ENCODE data around the gene PDC.

PDC gene

GRCh38 chr1:186461014-186461413 lies at the start of gene PDC:
Gene PDC, minus strand, starts transcription at chr1:186461114. Its CDS starts 11,655 bp downstream, at chr1:186449459.
- DNase-seq (ENCODE audit: low spot score) (no peak), FAIRE-seq (no peak)

GRCh38 chr1:186503190-186503589 lies 42.3 kb upstream of the PDC start:
- FAIRE-seq = no peak
- DNase-seq (ENCODE audit: low spot score) = no peak

GRCh38 chr1:186502087-186502486 lies 41.2 kb upstream of the PDC start:
- FAIRE-seq (no peak), DNase-seq (ENCODE audit: low spot score) (no peak)

DNA sequence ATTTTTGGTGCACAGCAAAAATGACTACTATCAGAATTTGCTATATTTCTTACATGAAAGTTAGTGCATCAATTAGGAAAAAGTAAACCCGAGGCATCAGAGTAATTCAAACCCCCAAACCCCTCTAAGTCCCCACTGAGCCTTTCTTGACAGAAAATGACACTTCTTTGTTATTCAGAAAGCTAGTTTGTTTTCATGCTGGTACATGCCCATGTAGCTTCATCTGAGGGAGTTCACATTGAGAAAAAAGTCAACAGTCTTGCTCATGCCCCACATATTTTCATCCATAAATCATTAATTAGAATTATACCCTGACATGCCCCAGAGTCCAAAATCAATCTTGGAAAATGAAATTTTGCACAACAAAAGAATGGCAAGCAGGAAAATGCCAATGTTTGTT lies 39.9 kb upstream of the PDC start:
- FAIRE-seq (no peak), DNase-seq (ENCODE audit: low spot score) (no peak)

GRCh38 chr1:186499571-186499970 lies 38.7 kb upstream of the PDC start:
- FAIRE-seq = no peak
- no peak for DNase-seq (ENCODE audit: low spot score)

DNA sequence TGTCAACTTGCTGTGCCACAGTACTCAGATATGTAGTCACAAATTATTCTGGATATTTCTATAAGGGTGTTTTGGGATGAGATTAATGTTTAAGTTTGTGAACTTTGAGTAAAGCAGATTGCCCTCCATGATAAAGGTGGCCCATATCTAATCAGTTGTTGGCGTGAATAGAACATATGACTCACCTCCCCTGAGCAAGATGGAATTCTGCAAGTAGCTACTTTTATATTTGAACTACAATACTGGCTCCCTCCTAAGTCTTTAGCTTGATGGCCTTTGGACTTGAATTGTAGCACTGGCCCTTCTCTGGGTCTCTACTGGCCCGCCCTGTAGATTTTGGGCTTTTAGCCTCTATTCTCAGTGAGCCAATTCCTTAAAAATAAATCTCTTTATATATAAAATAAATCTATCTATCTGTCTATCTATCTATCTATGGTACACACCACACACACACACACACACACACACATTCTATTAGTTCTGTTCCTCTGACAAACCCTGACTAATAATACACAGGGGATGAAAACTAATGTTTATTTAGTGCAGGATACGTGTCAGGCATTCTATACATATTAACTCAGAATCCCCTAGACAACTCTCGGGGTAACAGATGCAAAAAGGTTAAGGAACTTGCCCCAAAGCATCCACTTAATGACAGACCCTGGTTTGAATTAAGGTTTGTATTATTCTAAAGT lies 37.9 kb upstream of the PDC start:
- no peak for DNase-seq (ENCODE audit: low spot score)
- no peak for FAIRE-seq

GRCh38 chr1:186498071-186498470 lies 37.2 kb upstream of the PDC start:
- DNase-seq (ENCODE audit: low spot score) = no peak
- no peak for FAIRE-seq

DNA sequence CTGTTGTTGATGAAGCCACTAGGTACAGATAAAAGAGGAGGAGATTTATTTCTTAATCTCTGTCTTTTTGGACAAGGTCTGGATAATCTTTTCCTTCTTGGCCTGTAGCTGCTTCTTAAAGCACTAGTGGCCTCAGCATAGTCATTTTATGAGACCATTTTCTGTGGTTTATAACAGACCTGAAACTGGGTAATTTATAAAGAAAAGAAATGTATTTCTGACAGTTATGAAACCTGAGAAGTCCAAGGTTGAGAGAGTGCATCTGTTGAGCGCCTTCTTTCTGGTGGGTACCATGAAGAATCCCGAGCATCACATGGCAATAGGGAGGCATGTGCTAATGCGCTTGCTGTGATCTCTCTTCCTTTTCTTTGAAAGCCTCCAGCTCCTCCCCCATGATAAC lies 36.7 kb upstream of the PDC start:
- DNase-seq (ENCODE audit: low spot score) = no peak
- FAIRE-seq = no peak

GRCh38 chr1:186496171-186496851 lies 35.4 kb upstream of the PDC start:
- DNase-seq (ENCODE audit: low spot score) = no peak
- FAIRE-seq = no peak

DNA sequence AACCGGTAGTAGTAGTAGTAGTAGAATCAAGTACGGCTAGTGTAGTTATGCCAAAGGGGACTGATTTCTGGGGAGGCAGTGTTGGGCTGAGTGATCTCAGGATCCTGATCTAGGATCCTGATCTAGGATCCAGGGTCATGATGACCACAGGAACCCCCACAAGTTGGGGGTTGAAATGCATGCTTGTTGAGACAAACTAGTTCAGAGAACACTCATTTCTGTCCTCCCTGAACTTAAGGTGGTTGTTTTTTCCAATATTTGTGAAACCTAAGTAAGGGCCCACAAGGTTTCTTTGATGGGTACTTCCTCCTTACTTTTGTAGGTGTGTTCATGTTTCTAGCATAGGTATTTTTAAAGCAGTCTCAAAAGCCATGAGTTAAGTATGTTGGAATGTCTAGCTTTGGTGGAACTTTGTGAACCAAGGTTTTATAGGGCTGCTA lies 33.9 kb upstream of the PDC start:
- no peak for FAIRE-seq
- DNase-seq (ENCODE audit: low spot score) = peak; percentile 8

DNA sequence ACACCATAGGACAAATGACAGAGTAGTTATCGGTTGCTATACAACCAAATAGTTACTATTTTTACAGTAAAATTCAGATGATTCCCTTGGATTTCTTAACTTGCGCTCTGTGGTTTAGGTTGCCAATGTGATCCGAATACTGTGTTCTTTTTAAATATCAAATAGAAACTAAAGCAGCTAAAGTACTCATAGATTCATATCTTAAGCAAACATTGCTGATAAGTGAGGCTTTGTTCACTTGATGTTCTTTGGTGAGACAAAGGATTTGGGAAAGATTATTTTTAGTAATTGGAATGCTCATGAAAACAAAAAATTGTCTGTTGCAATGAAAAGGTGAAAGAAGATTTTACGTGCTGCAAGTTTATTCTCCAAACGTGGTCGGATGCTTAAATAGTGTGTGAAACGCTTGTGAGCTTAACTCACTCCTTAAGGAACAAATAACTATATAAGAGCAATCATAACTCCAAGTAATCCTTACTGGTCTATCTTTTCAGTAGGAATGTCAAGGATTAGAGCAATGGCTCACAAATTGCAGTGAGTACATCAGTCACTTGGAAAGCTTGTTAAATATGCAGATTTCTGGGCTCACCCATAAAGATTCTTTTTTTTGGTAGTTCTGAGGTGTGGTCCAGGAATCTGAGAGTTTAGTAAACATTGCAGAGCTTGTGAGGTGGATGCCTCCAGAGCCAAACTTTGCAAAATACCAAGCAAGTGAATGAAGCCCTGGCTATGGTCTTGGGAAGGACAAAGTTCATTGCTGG lies 31.8 kb upstream of the PDC start:
- FAIRE-seq (no peak), DNase-seq (ENCODE audit: low spot score) (no peak)

- FAIRE-seq = no peak
Observed at GRCh38 chr1:186491336-186491735, 30.4 kb upstream of the PDC start.

GRCh38 chr1:186487163-186487562 lies 26.2 kb upstream of the PDC start:
- DNase-seq (ENCODE audit: low spot score) (no peak), FAIRE-seq (no peak)

More at GRCh38 chr1:186491336-186491735, 30.4 kb upstream of the PDC start:
- no peak for DNase-seq (ENCODE audit: low spot score)

DNA sequence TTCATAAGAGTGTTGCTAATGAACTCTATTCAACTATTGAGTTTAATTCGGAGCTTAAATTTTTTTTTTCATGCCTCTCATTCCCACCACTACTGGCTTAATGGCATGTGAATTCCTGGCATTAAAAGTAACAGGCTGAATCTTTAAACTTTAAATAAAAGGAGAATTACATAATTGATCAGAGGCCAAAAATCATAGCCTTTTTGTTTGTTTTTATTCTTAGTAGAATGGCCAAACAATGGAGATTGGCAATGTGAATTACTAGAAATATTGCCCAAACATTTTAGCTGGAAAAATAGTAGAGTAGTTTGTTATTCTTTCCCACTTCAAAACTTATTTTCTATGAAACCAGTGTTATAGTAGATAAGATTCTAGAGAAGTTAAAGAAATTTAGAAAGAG lies 25.1 kb upstream of the PDC start:
- DNase-seq (ENCODE audit: low spot score) (no peak), FAIRE-seq (no peak)

DNA sequence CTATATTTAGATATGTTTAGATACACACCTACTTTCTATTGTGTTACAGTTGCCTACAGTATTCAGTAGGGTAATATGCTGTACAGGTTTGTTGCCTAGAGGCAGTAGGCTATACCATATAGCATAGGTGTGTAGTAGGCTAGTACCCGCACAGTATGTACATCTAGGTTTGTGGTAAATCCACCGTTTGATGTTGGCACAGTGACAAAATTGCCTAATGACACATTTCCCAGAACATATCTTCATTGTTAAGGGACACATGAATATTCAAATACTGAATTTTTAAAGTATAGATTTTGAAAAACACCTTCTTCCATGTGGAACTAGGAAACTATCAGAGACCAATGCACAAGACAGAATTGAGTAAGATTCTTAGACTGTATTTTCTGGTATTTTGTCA lies 22.6 kb upstream of the PDC start:
- DNase-seq (ENCODE audit: low spot score) (no peak), FAIRE-seq (no peak)

DNA sequence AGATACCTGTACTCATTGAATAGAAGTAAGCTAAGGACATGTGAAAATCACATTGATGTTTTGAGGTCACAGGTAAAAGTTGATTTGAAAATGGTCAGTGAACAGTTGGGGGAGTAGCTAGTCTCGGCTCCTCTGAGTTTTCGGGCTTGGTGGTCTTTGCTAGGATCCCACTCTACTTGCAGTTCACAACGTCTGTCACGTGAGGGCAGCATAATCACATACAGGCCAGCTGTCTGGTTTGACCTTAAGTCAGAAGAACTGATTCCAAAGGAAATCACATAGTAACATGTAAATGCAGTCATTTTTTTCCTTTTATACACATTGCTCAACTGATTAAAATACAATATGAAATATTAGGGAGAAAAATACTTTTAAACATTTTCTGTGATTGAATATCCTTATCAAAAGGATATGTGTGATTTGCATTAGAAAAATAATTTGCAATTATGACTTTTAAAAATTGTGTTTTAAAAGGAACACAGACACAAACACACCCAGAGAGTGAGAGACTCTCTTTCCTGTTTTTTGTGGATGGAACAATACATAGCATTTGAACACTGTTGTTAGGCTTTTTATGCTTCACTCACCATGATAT lies 21.8 kb upstream of the PDC start:
- DNase-seq (ENCODE audit: low spot score) = peak; percentile 62
- no peak for FAIRE-seq

DNA sequence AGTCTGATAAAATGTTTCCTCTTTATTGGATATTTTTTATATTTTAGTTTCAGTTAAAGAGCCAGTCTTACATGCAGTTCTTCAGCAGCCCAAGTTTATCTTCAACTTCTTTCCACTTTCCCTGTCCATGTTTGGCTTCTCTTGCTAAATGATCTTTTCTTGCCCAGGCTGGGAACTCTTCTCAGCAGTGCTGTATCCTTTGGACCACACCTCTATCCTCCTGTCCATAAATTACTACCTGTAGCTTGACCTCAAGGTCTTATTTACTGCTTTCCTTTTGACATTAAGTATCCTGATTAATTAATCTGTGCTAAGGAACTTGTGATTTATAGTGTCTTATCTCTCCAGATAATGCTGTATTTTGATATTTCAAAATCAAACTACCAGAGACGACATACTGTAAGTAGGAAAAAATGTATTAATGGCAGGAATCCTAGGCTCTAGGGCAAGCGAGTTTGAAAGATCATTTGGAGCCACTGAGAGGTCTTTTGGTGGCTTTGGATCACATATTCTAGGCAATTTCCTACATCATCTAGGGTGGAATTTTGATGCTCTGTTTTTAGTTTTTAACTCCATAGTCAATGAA lies 20.5 kb upstream of the PDC start:
- DNase-seq (ENCODE audit: low spot score) (no peak), FAIRE-seq (no peak)

DNA sequence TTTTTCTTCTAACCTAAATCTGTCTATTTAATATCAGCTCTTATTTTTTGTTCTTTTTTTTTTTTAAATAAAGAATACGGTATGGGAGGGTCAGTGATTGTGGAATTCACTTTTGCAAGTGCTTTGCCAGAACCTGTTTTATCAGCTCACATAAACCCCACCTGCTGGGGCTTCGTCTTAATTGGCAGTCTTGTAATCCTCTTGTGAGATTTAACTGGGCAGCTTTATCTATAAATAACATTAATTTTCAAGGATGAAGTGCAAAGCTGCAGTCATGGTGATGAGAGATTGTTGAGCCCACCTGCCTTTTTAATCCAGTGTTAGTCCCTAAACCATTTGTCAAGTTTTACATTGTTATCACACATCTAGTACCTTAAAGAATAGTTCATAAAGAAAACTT lies 18.2 kb upstream of the PDC start:
- FAIRE-seq = no peak

GRCh38 chr1:186476264-186477040 lies 15.5 kb upstream of the PDC start:
- FAIRE-seq = no peak
- no peak for DNase-seq (ENCODE audit: low spot score)

More for the DNA sequence above, 18.2 kb upstream of the PDC start:
- DNase-seq (ENCODE audit: low spot score) = no peak

DNA sequence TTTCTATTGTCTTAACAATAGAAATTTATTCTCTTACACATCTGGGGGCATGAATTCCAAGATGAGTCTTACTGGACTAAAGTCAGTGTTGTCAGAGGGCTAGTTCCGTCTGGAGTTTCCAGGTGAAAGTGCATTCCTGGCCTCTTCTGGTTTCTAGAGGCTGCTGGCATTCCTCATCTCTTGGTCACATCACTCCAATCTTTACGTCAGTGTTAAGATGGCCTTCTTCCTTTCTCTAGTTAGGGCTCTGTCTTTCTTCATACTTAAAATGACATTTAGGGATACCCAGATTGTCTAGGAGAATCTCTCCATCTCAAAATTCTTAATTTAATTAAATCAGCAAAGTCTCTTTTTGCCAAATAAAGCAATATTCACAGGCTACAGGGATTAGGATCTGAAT lies 13.3 kb upstream of the PDC start:
- DNase-seq (ENCODE audit: low spot score) (peak; percentile 9), FAIRE-seq (no peak)

DNA sequence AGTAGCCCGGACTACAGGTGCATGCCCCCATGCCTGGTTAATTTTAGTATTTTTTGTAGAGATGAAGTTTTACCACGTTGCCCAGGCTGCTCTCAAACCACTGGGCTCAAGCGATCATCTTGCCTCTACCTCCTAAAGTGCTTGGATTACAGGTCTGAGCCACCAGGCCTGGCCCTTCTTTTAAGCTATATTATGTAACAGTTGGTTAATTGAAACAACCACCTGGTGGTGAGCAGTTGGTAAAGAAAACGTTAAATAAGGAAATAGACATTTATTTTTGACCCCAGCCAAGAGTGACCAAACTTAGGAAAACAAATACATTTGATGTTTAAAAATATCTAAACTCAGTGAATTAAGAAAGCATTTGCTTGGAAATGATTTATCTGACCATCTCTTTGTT lies 12.1 kb upstream of the PDC start:
- DNase-seq (ENCODE audit: low spot score) (no peak), FAIRE-seq (no peak)
